GM19351 (cell line): ENCODE data around the gene SLC29A1.

Experiments used
- ATAC-seq: cut with Tn5 transposase; IDR thresholded peaks from one replicate; pipeline ENCODE4 v1.9.1; 2021; ENCODE audit warnings: mild to moderate bottlenecking, moderate library complexity; ENCODE audit not compliant: unreplicated experiment

Gene SLC29A1

DNA sequence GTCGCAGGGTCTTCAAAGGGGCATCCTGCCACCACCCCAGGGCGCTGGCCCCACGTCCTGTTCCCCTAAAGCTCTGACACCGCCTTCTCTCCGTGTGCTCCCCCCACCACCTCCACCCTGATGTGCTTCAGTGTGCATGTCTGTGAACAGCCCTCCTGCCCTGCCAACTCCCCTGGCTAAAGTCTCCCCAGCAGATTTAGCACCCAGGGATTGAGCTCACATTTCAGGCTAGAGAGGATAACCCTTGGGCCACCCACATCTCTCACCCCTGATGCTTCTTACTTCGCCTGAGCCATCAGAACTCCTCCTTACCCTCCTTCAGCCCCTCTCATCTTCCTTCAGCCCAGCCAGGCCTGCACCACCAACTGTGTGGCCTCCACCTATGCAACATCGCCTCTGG lies 54.4 kb downstream of the SLC29A1 start:
- ATAC-seq = no peak

DNA sequence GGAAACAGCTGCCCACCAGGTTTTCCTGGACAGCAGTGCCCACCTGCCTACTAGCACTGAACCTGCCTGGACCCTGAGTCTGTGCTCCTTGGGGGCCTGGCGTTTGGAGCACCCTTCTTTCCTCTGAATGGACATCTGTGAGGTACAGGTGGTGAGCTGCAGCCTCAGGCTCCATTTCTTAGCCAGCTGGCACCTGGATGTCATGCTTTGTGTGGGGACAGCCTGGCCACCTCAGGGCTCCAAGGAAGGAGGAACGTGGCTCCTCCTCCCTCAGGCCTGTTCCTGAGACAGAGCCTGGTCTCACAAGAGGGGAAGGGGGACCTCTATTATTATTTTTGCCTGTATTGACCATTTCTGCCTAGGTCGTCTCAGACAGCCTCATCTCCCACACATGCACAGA lies 54.9 kb downstream of the SLC29A1 start:
- no peak for ATAC-seq

GRCh38 chr6:44278774-44279697 lies 55.6 kb downstream of the SLC29A1 start:
- ATAC-seq = no peak
